WTC11 (cell line): Measurements from ENCODE around the gene TIMM10B. TPM values are rescaled to one million over a fixed set of nuclear protein-coding genes. Genes with fewer than 3 reads are reported as not detected.

Experiments used
- ATAC-seq: fragments of 200-7000 bp; cut with Tn5 transposase; 2 replicates; pipeline ENCODE4 v1.10.0; 2021; ENCODE audit warnings: mild to moderate bottlenecking, moderate library complexity
- CTCF ChIA-PET: fragments of 300-600 bp; sonication (Branson Sonifier 250); formaldehyde crosslinking; loops from one replicate; lab custom pipeline; 2021; ENCODE audit warnings: antibody characterized with exemption; lab: Charles Lee
- POLR2A ChIA-PET: fragments of 350-600 bp; sonication (Branson Sonifier 250); formaldehyde crosslinking; loops from one replicate; lab custom pipeline; 2021; ENCODE audit warnings: antibody characterized with exemption; lab: Charles Lee
- DNase-seq: peaks from one replicate; pipeline ENCODE4 v3.0.0; 2021; ENCODE audit warnings: low spot score
- H3K27ac Mint-ChIP-seq: 2 replicates; pipeline ENCODE4 v1.8.0; 2021; ENCODE audit warnings: mixed read lengths
- H3K27me3 Mint-ChIP-seq: 2 replicates; pipeline ENCODE4 v1.8.0; 2021; ENCODE audit warnings: low read depth, mild to moderate bottlenecking, moderate library complexity, mixed read lengths
- H3K36me3 Mint-ChIP-seq: 2 replicates; pipeline ENCODE4 v1.8.0; 2021; ENCODE audit warnings: mixed read lengths
- H3K4me1 Mint-ChIP-seq: 2 replicates; pipeline ENCODE4 v1.8.0; 2022; ENCODE audit warnings: mixed read lengths
- H3K4me3 Mint-ChIP-seq: 2 replicates; pipeline ENCODE4 v1.8.0; 2021; ENCODE audit warnings: mild to moderate bottlenecking, moderate library complexity, mixed read lengths
- H3K9me3 Mint-ChIP-seq: 2 replicates; pipeline ENCODE4 v1.8.0; 2021; ENCODE audit warnings: mixed read lengths
- AR ChIP-seq: fragments of 250-450 bp; sonication (Bioruptor Pico); IDR thresholded peaks from 2 replicates; pipeline ENCODE4 v1.9.0; 2021; ENCODE audit warnings: mild to moderate bottlenecking
- ATF3 ChIP-seq: sonication (generic); formaldehyde crosslinking; conservative IDR thresholded peaks from 2 replicates; pipeline ENCODE4 v1.8.1; 2022; ENCODE audit warnings: mild to moderate bottlenecking, missing genetic modification reagents
- CBFB ChIP-seq: sonication (generic); formaldehyde crosslinking; IDR thresholded peaks from 2 replicates; pipeline ENCODE4 v1.8.1; 2022; ENCODE audit warnings: mild to moderate bottlenecking, low read depth, missing genetic modification reagents
- E2F1 ChIP-seq: sonication (generic); formaldehyde crosslinking; IDR thresholded peaks from 2 replicates; pipeline ENCODE4 v1.8.0; 2022; ENCODE audit warnings: mild to moderate bottlenecking, missing genetic modification reagents
- ESRRA ChIP-seq: sonication (generic); formaldehyde crosslinking; IDR thresholded peaks from 2 replicates; pipeline ENCODE4 v1.8.1; 2022; ENCODE audit warnings: mild to moderate bottlenecking, missing genetic modification reagents, borderline replicate concordance
- MAX ChIP-seq: sonication (generic); formaldehyde crosslinking; IDR thresholded peaks from 2 replicates; pipeline ENCODE4 v1.8.0; 2022; ENCODE audit warnings: mild to moderate bottlenecking, missing genetic modification reagents
- OVOL2 ChIP-seq: fragments of 250-450 bp; sonication (Bioruptor Pico); IDR thresholded peaks from 2 replicates; pipeline ENCODE4 v1.9.0; 2021; ENCODE audit warnings: mild to moderate bottlenecking, borderline replicate concordance
- STAT6 ChIP-seq: sonication (generic); formaldehyde crosslinking; conservative IDR thresholded peaks from 2 replicates; pipeline ENCODE4 v1.8.1; 2023; ENCODE audit warnings: mild to moderate bottlenecking, low read depth, missing genetic modification reagents, moderate library complexity
- ZBTB43 ChIP-seq: sonication (generic); formaldehyde crosslinking; IDR thresholded peaks from 2 replicates; pipeline ENCODE4 v1.8.1; 2023; ENCODE audit warnings: mild to moderate bottlenecking, missing genetic modification reagents
- ZNF281 ChIP-seq: sonication (generic); formaldehyde crosslinking; IDR thresholded peaks from 2 replicates; pipeline ENCODE4 v1.8.0; 2023; ENCODE audit warnings: mild to moderate bottlenecking, missing genetic modification reagents
- total RNA-seq: library from RNA; stranded (reverse); gene quantifications from 3 replicates; pipeline ENCODE4 v1.2.3, GENCODE V29; 2021

The TIMM10B gene
- total RNA-seq, 1 experiment from 2014 or later = 35.8 TPM

- TF ChIP-seq MAX (CRISPR knock-in tag) (no peak), ATF3 (CRISPR knock-in tag) (no peak), E2F1 (CRISPR knock-in tag) (no peak), ZNF281 (CRISPR knock-in tag) (no peak), ZBTB43 (no peak), ESRRA (no peak)
Observed at GRCh38 chr11:6498121-6498520, 16.8 kb downstream of the TIMM10B start (continued).

- Mint-ChIP-seq H3K4me1 (peaks cover 9% of the 10 kb centered on the region), H3K27me3 (no peaks in the 10 kb centered on the region), H3K27ac (no peak overlapping the region), H3K9me3 (no peaks in the 10 kb centered on the region), H3K36me3 (0 out of 2 replicates have a peak, but pooled peaks cover 2% of the 10 kb centered on the region), H3K4me3 (no peak overlapping the region)
- DNase-seq (no peak), ATAC-seq (no peak)
- ChIA-PET POLR2A (no interaction called here), CTCF (interaction anchor here (1.4 to 3.8 kb wide), 6 partner anchors 29 to 135 kb away, joined by 3 to 29 read pairs (median 10); no protein-coding TSS in a partner anchor)
- no peak for TF ChIP-seq AR
- no peak for TF ChIP-seq CBFB (CRISPR knock-in tag)
Observed at GRCh38 chr11:6498544-6498943, 17.2 kb downstream of the TIMM10B start.

GRCh38 chr11:6502382-6502781 is 21.1 kb downstream of the TIMM10B start:
- no peaks in the 10 kb centered on the region for H3K36me3 Mint-ChIP-seq
- DNase-seq (no peak), ATAC-seq (no peak)
- H3K4me3 Mint-ChIP-seq = no peak overlapping the region
- ChIA-PET POLR2A (no interaction called here), CTCF (interaction anchor here (2.2 kb wide), 1 partner anchor 123 kb away, joined by 6 read pairs; no protein-coding TSS in a partner anchor)
- H3K9me3 Mint-ChIP-seq = no peaks in the 10 kb centered on the region
- H3K27me3 Mint-ChIP-seq = no peaks in the 10 kb centered on the region
- peaks cover 3% of the 10 kb centered on the region for H3K4me1 Mint-ChIP-seq
- H3K27ac Mint-ChIP-seq = no peak overlapping the region
- TF ChIP-seq STAT6 (CRISPR knock-in tag) (no peak), OVOL2 (CRISPR knock-in tag) (no peak)
